ENCODE measurements around the gene MFSD2B. TPM values are rescaled to one million over a fixed set of nuclear protein-coding genes. Genes with fewer than 3 reads are reported as not detected.

The MFSD2B gene
- total RNA-seq, 1 donor from 2014 or later: not detected

DNA sequence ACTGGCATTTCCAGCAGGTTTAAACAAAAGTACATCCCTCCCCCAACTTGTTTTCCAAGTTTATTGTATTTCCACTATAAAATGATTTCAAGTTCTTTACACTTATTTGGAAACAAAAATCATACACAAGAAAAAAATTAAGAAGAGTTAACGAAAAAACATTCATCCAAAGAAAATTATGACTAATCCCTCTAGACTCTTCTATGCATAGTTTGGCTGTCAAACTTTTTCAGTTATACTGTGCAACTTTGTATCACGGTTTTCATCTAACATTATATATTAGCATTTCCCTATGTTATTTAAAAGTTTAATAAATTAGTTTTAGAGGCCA lies 36.7 kb downstream of the MFSD2B start:
- FAIRE-seq: no peak
- TF ChIP-seq, protein P1, sequence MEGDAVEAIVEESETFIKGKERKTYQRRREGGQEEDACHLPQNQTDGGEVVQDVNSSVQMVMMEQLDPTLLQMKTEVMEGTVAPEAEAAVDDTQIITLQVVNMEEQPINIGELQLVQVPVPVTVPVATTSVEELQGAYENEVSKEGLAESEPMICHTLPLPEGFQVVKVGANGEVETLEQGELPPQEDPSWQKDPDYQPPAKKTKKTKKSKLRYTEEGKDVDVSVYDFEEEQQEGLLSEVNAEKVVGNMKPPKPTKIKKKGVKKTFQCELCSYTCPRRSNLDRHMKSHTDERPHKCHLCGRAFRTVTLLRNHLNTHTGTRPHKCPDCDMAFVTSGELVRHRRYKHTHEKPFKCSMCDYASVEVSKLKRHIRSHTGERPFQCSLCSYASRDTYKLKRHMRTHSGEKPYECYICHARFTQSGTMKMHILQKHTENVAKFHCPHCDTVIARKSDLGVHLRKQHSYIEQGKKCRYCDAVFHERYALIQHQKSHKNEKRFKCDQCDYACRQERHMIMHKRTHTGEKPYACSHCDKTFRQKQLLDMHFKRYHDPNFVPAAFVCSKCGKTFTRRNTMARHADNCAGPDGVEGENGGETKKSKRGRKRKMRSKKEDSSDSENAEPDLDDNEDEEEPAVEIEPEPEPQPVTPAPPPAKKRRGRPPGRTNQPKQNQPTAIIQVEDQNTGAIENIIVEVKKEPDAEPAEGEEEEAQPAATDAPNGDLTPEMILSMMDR (IDR thresholded peaks at IDR 0.05; ENCODE audit: insufficient read depth, low read length, severe bottlenecking): no peak
- DNase-seq (ENCODE audit: low read depth): peak; percentile 14
- Histone ChIP-seq H3K4me3 (ENCODE audit: low read depth, low read length) (peak overlapping the region; percentile 95), H3K27me3 (ENCODE audit: control insufficient read depth, insufficient read depth, low read length) (no peaks in the 10 kb centered on the region), H3K36me3 (ENCODE audit: control insufficient read depth, insufficient read depth, low read length) (no peaks in the 10 kb centered on the region)

DNA sequence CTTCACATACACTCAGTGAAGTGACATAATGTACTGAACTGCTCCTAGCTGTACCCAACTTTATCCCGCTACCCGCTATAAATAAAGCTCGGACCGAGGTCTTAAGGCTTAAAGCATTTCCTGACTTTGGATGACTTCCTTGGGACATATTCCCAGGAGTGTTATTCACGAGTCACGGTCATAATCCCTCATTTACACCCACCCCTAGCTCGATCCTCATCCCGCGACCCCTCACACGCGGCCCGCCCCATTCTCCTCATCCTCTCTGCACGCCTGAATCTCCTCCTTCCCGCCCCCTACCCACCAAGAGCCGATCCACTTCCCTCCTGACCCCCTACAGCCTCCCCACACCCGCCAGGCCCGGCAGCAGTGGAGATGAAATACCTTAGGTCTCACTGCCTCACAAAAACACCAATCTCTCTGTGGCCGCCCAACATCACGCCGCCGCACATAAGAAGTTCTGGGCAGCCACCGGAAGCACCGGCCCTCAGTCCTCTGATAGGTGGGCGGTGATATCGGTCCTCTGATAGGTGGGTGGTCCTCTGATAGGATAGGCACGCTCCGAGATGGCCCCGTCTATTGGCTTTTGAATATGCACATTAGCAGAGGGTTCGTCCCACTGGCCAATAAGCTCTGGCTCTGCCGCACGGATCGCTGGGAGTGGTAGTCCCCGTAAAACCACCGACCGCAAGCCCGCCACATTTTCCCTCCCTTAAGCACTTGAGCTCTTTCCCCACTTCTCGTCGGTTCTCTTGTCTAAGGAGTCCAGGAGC lies 37.2 kb downstream of the MFSD2B start, which contains the start of gene WDCP:
TSS of gene WDCP (minus strand) at position 462 of the 773 bp plus-strand sequence. CDS start 7,897 bp downstream, outside the sequence.
- Histone ChIP-seq H3K27me3 (ENCODE audit: control insufficient read depth, insufficient read depth, low read length) (no peaks in the 10 kb centered on the region), H3K36me3 (ENCODE audit: control insufficient read depth, insufficient read depth, low read length) (no peaks in the 10 kb centered on the region), H3K4me3 (ENCODE audit: low read depth, low read length) (peak within 1 kb of the TSS; percentile 95)
- FAIRE-seq (no peak), DNase-seq (ENCODE audit: low read depth) (peak; percentile 98)
- TF ChIP-seq, protein P1 (IDR thresholded peaks at IDR 0.05; ENCODE audit: insufficient read depth, low read length, severe bottlenecking): no peak

DNA sequence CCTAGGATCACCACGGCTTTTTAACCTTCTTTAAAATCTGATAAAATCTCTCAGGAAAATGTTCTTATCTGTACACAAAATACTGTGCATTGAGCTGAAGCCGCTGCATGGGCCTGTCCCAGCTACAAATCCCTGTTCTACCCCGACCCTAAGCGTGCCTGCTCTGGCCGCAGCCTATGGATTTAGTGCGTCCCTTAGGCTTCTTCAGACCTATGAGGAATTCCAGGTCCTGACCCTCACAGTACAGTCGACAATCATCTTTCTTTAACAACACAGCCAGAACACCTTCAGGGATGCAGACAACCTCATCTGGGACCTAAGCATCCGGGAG lies 37.8 kb downstream of the MFSD2B start:
- no peaks in the 10 kb centered on the region for H3K27me3 ChIP-seq (ENCODE audit: control insufficient read depth, insufficient read depth, low read length)
- TF ChIP-seq, protein P1 (IDR thresholded peaks at IDR 0.05; ENCODE audit: insufficient read depth, low read length, severe bottlenecking): no peak
- no peak for DNase-seq (ENCODE audit: low read depth)
- no peak for FAIRE-seq
- no peak overlapping the region for H3K4me3 ChIP-seq (ENCODE audit: low read depth, low read length)
- no peaks in the 10 kb centered on the region for H3K36me3 ChIP-seq (ENCODE audit: control insufficient read depth, insufficient read depth, low read length)

DNA sequence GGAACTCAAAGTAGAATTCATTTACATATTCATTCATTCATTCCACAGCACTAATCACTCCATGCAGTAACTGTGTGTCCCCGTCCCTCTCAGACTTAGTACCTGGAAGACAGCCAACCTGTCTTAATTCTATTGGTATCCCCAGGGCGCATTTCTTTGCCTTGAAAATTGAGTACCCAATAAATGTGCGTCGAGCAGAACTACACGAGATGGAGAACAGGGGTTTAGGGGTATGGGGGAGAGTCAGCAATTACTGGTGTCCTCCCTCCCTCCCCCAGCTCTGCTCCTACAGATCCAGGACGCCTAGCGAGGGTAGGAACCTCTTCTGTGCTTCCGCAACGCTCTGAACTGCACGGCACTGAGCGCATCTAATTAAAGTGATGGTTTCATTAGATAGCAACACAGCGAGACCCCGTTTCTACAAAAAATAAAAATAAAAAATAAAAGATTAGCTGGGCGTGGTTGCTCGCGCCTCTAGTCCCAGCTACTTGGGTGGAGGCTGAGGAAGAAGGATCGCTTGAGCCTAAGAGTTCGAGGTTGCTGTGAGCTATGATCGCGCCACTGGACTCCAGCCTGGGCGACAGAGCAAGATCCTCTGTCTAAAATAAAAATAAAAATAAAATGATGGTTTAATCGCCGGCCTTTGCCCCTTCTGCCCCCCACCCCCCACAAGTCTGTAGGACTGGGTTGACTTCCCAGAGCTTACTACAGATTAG lies 39.0 kb downstream of the MFSD2B start:
- no peaks in the 10 kb centered on the region for H3K36me3 ChIP-seq (ENCODE audit: control insufficient read depth, insufficient read depth, low read length)
- peak overlapping the region; percentile 76 for H3K4me3 ChIP-seq (ENCODE audit: low read depth, low read length)
- TF ChIP-seq, protein P1 (IDR thresholded peaks at IDR 0.05; ENCODE audit: insufficient read depth, low read length, severe bottlenecking): no peak
- H3K27me3 ChIP-seq (ENCODE audit: control insufficient read depth, insufficient read depth, low read length): no peaks in the 10 kb centered on the region
- FAIRE-seq (no peak), DNase-seq (ENCODE audit: low read depth) (no peak)

DNA sequence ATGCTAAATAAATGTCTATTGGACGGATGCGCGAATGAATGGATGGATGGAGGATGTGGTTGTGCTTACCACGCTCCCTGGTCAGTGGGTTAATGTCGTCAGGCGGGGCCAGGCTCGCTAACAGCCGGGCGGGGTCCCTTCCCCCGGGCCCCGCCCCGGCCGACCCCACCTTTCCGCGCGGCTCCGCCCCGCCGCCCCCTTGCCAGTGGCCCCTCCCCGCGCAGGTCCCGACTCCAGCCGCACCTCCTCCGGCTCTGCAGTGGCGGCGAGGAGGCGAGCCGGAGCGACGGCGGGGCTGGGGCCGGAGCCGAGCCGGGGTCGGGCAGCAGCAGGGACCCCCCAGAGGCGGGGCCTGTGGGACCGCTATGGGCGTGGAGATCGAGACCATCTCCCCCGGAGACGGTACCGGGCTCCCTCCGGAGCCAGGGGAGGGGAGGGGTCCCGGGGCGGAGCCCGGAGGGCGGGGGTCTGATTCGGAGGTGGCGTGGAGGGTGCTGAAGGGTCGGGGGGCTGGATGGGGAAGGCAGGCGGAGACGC lies 39.7 kb downstream of the MFSD2B start, which contains the start of gene FKBP1B:
TSS of gene FKBP1B (plus strand) at position 257 of the 537 bp plus-strand sequence. CDS start at position 366, 109 bp downstream.
- Histone ChIP-seq H3K36me3 (ENCODE audit: control insufficient read depth, insufficient read depth, low read length) (no peaks in the 10 kb centered on the region), H3K4me3 (ENCODE audit: low read depth, low read length) (peak within 1 kb of the TSS; percentile 76), H3K27me3 (ENCODE audit: control insufficient read depth, insufficient read depth, low read length) (no peaks in the 10 kb centered on the region)
- FAIRE-seq (no peak), DNase-seq (ENCODE audit: low read depth) (peak; percentile 57)
- TF ChIP-seq, protein P1 (IDR thresholded peaks at IDR 0.05; ENCODE audit: insufficient read depth, low read length, severe bottlenecking): no peak
